Inflammatory macrophage (primary cell): Measurements from ENCODE around the gene SPTBN2.
"Not testable (repeated sequence)": the region's sequence is repeated elsewhere in the genome, so short reads cannot be mapped to it uniquely, and the experiment has no call there.

Experiments
- DNase-seq, 2 donors: peaks; one replicate each; pipeline ENCODE4 v3.0.0-alpha.2; 2020 to 2022

SPTBN2 gene

GRCh38 chr11:66684635-66685034, 44.4 kb downstream of the SPTBN2 start:
- DNase-seq = no peak

DNA sequence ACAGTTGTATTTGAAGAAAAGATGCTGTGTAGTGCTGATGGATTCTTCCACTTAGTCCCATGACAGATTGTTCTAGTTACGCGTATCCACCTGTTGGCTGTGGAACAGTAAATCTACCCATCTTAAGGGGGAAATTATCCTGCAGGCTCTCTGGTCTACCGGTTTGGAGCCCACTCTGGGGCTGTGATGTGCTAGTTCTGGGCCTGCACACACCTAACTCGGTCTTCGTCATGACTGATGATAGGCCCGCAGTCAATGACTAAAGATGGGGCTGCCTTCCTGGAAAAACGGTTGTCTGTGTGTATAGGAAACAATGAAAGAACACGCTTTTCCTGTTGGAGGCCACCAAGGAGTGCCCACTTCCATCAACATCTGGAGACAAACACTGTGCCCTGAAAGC, 45.1 kb downstream of the SPTBN2 start:
- DNase-seq = no peak

- no peak for DNase-seq
Observed at GRCh38 chr11:66680966-66681645, 47.9 kb downstream of the SPTBN2 start.

- peak; percentile 94 to 96 for DNase-seq
Observed at GRCh38 chr11:66677599-66678375, 51.2 kb downstream of the SPTBN2 start, which contains the start of gene RBM4B. Gene RBM4B (minus strand): TSS chr11:66677887. CDS start chr11:66677079, 808 bp downstream.

DNA sequence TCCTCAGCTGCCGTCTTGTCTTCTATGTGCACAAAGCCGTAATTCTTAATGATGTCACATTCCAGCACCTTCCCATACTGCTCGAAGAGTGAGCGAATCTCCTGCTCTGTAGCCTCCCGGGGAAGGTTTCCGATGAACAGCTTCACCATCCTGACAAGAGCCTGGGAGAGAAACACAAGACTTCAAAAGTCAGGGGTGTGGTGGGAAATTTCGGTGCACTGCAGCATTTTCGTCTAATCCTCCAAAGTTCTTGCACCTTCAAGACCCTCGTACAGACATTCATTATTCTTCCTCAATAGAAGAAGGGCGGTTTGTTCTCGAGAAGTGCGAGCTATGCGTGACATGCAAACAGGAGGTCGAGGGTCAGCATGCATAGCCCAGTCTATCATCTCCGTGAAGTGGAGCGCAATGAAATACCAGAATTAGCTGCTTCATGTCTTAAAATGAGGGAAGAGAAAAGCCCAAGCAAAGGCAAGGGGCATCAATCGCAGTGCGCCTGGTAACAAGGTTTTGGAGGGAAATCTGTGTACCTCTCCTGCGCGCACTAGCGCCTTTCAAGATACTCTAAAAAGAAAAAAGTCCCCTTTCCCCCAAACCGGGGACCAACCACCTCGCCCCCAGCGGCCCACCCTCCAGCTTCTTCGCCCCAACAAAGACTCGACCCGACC, 52.0 kb downstream of the SPTBN2 start:
- no peak for DNase-seq

GRCh38 chr11:66676282-66676919, 52.6 kb downstream of the SPTBN2 start:
- DNase-seq = peak; percentile 12 to 36

DNA sequence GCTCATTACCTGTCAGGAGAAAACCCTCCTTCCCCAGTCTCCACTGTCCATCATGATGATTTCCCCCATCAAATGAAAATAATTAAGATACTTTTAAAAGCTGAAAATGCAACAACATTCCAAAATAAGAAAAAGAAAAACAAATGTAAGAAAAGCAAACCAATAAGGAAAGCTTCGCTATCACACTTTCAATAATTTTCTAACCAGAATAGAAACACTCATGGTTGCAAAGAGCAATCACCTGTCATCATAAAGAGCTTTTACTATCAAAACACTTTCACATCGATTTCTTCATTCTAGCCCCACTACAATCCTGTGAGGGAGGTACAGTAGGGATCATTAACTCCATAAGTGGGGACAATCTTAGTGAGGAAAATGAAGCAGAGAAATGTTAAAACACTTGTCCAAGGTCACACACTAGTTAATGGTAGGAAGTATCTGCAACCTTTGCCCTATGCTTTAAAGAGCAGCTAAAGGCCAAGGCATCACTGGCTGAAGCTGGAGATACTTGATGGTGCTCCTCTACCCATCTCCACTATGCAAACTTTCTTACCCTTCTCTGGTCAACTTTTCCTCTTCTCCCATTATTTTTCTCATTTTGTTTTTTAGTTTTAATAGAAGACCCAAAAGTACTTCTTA, 53.9 kb downstream of the SPTBN2 start:
- DNase-seq = no peak

GRCh38 chr11:66670816-66671215, 58.2 kb downstream of the SPTBN2 start:
- DNase-seq = no peak

DNA sequence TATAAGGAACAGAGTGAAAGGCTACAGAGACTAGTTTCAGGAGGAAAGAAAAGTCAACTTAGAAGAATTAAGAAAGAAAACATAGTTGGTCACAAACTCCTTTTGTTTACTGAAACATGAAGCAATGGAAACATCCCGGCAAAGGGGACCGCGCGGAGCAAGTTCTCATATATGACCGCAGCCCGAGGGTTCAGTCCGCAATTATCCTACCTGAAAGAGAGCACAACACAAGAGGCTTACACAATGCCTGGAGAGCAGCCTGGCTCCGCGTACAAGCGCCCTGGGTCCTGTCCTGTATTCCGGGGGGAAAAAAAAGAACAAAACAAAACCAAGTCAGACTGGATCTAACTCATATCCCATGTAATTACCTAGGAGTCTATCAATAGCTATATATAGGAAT, 63.6 kb downstream of the SPTBN2 start:
- no peak for DNase-seq

DNA sequence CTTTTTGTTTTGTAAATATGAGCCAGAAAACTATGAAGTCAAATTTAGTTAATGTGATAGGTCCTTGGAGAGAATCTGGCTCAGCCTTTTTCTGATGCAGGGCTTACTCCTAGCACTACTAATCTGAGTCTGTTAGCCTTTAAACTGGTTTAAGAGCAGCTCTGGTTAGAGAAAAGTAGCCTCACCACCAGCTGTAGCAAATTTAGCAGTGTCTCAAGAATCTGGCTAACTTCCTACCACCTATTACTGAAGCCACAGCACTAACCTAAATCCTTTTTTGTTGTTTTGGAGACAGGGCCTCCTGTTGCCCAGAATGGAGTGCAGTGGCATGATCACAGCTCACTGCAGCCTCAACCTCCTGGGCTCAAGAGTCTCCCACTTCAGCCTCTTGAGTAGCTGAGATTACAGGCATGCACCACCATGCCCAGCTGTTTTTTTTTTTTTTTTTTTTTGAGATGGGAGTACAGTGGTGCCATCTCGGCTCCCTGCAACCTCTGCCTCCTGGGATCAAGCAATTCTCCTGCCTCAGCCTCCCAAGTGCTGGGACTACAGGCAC, 65.2 kb downstream of the SPTBN2 start:
- no peak for DNase-seq

GRCh38 chr11:66659763-66660162, 69.3 kb downstream of the SPTBN2 start:
- DNase-seq = peak in 1 of 2 donors; percentile 43

DNA sequence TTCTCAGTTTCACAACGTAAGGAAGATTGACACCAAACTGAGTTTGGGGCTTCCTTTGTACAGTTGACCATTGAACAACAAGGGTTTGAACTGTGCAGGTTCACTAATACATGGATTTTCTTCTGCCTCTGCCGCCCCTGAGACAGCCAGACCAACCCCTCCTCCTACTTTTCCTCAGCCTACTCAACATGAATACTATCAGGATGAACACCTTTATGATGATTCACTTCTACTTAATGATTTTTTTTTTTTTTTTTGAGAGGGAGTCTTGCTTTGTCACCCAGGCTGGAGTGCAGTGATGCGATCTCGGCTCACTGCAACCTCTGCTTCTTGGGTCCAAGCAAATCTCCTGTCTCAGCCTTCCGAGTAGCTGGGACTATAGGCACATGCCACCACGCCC, 75.9 kb downstream of the SPTBN2 start:
- no peak for DNase-seq

DNA sequence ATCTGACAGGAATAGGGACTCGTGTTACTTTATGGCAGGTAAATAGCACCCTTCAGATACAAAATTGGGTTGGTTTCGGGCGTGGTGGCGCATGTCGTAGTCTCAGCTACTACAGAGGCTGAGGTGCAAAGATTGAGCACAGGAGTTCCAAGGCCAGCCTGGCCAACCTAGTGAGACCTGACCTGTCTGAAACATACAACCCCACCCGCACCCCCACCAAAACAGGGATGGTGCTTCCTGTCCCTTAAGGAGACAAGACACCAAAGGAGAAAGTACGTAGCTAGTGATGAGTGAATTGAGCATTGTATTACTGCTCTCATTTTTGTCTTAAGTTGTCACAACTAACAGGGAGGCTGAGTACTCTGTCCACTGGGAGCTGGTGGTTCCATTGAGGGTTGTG, 76.4 kb downstream of the SPTBN2 start:
- no peak for DNase-seq

GRCh38 chr11:66651016-66651415, 78.0 kb downstream of the SPTBN2 start:
- no peak for DNase-seq

GRCh38 chr11:66649903-66650302, 79.1 kb downstream of the SPTBN2 start:
- DNase-seq = no peak

DNA sequence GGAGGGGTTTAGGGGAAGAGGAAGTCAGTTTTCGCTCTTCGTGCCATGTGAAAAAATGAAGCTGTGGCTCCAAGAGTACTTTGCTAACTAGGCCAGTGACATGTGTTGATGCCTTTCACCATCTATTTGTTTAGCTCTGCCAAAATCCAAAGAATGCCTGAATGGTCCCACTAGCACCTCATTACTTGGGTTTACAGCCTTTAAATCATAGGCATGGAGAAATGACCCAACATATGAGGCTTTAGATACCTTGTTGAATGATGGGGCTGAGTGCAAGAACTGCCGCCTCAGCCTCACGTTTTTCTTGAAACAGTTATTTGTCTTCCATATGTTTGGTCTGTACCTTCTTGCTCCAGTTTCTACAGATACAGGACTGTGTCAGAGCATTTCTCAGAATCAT, 82.2 kb downstream of the SPTBN2 start:
- DNase-seq = peak in 1 of 2 donors; percentile 11

GRCh38 chr11:66643745-66644437, 85.1 kb downstream of the SPTBN2 start:
- DNase-seq = no peak

DNA sequence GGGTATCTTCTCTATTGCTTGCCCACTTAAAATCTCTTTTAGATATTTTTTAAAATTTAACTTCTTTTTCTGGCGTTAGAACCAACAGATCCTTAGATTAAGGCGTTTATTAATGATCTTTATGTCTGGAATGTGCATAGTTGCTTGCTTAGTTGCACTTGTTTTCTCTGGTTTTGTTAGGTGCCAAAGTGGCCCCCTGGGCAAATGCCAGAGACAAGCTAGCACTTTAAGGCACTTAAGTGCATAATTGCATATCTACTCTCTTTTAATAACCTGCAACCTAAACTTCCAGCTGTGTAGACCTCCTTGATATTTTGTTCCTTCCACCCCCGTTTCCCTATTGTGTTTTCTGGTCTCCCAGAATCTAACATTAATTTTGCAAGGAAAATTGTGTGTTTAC, 87.2 kb downstream of the SPTBN2 start:
- no peak for DNase-seq

DNA sequence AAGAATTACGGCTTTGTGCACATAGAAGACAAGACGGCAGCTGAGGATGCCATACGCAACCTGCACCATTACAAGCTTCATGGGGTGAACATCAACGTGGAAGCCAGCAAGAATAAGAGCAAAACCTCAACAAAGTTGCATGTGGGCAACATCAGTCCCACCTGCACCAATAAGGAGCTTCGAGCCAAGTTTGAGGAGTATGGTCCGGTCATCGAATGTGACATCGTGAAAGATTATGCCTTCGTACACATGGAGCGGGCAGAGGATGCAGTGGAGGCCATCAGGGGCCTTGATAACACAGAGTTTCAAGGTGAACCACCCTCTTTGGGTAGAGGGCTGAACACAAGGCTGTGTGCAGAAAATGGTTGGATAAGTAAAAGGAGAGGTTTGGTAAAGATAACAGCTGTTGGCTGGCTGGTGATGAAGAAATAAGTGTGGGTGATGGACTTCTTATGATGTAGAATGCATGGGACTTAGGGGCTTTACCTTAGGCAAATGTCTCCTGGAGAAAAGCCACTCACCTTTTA, 89.1 kb downstream of the SPTBN2 start:
- DNase-seq = not testable (repeated sequence)

GRCh38 chr11:66639066-66639813, 89.8 kb downstream of the SPTBN2 start:
- peak; percentile 24 to 30 for DNase-seq
